ENCODE results near the gene WDR70. TPM values are rescaled to one million over a fixed set of nuclear protein-coding genes. Genes with fewer than 3 reads are reported as not detected.

Gene WDR70
- total and polyA plus RNA-seq, 2 donors (not counting 3 experiments of a cell fraction or from before 2014, with no cell fraction given): 6.7 to 37.3 TPM

- dilution Hi-C loops (cut with MboI; ENCODE audit: extremely low pct_ligation_motif_present, low sequenced_read_pairs): no loop called here
- Histone ChIP-seq H3K36me3 (ENCODE audit: control insufficient read depth in 2 of 2, extremely low read depth in 1 of 2, insufficient read depth in 2 of 2, low read length in 2 of 2) (no peaks in the 10 kb centered on the region), H3K4me1 (ENCODE audit: control insufficient read depth, extremely low read depth, insufficient read depth, low read length) (peaks cover 12% of the 10 kb centered on the region), H2AFZ (ENCODE audit: low read depth, low read length) (no peak overlapping the region), H3K27me3 (ENCODE audit: control insufficient read depth in 2 of 2, insufficient read depth in 2 of 2, low read length in 2 of 2) (no peaks in the 10 kb centered on the region), H3K9me3 (replicated peaks; ENCODE audit: control insufficient read depth, insufficient read depth, low read length) (no peaks in the 10 kb centered on the region), H3K4me2 (ENCODE audit: insufficient read depth, low read length) (no peak overlapping the region), H3K9ac (replicated peaks; ENCODE audit: extremely low read depth, insufficient read depth, low read length) (no peak overlapping the region), H3K9me1 (replicated peaks; ENCODE audit: control insufficient read depth, extremely low read depth, insufficient read depth, low read length) (no peaks in the 10 kb centered on the region), H3K79me2 (ENCODE audit: control insufficient read depth, insufficient read depth, low read length) (no peaks in the 10 kb centered on the region), H3K27ac (ENCODE audit: insufficient read depth, low read depth, low read length) (no peak overlapping the region), H3K4me3 (replicated peaks in 1 of 3; ENCODE audit: insufficient read depth in 1 of 3, low read depth in 1 of 3, low read length in 3 of 3) (no peak overlapping the region), H4K20me1 (replicated peaks; ENCODE audit: control insufficient read depth, extremely low read depth, insufficient read depth, low read length) (no peaks in the 10 kb centered on the region)
- intact Hi-C loops (cut with micrococcal nuclease): no loop called here
- TF ChIP-seq MYC (IDR thresholded peaks at IDR 0.05; ENCODE audit: low read depth, low read length) (no peak), JUN (IDR thresholded peaks at IDR 0.05; ENCODE audit: borderline replicate concordance, insufficient read depth, insufficient read length, low read depth) (no peak), POLR2AphosphoS5 (IDR thresholded peaks at IDR 0.05; ENCODE audit: insufficient read depth, low read depth, low read length) (no peak), CTCF (IDR thresholded peaks at IDR 0.05; ENCODE audit: extremely low read depth in 1 of 2, insufficient read depth in 1 of 2, low read depth in 1 of 2, low read length in 2 of 2) (no peak), EZH2 (IDR thresholded peaks at IDR 0.05; ENCODE audit: borderline replicate concordance, low read depth, low read length, severe bottlenecking) (no peak), GATA2 (IDR thresholded peaks at IDR 0.05; ENCODE audit: insufficient read depth, insufficient read length, low read depth, low read length) (no peak), POLR2A (IDR thresholded peaks at IDR 0.05; ENCODE audit: low read depth, low read length) (no peak), MAX (IDR thresholded peaks at IDR 0.05; ENCODE audit: insufficient read depth, insufficient read length) (no peak)
- ChIA-PET POLR2A (no interaction called here), CTCF (interaction anchor here (1.2 to 1.4 kb wide), 2 partner anchors 9 to 26 kb away, joined by 3 to 4 read pairs; no protein-coding TSS in a partner anchor)
- no TSS peak for BruUV-seq (replicated peaks)
- FAIRE-seq (no peak), DNase-seq (ENCODE audit: low read depth, low spot score) (no peak)
These were observed 348.1 kb downstream of the WDR70 start for GRCh38 chr5:37727238-37727637.
